GM21390 (cell line): ENCODE measurements around the gene GAB4.
"Not testable (repeated sequence)": the region's sequence is repeated elsewhere in the genome, so short reads cannot be mapped to it uniquely, and the experiment has no call there.

Source experiments
- ATAC-seq: cut with Tn5 transposase; IDR thresholded peaks from one replicate; pipeline ENCODE4 v1.9.1; 2021; ENCODE audit not compliant: unreplicated experiment

GAB4 gene

DNA sequence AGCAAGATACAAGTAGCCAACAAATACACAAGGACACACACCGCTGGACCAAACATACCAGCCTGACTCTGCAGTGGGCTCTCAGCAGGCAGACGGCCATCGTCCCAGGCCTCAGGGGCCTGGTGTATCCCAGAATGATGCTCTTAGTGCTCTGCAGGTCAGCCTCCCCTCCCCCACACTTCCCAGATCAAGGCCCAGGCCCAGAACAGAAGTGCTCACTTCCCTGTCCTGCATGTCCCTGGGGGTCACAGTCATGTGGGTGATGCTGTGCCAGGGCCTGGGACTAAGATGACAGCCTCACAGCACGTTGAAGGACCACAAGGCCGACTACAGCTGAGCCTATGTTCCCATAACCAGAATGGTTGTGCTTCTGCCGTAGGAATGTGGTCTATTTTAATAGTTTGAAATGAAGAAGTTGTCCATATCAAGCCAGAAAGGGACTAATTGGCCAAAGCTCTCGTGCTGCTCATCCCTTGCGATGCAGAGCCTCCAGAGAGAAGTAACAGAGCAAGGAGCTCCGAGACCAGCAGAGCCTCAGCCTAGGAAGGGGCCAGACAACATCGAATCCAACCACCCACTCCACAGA, 48.6 kb downstream of the GAB4 start:
- ATAC-seq: no peak

DNA sequence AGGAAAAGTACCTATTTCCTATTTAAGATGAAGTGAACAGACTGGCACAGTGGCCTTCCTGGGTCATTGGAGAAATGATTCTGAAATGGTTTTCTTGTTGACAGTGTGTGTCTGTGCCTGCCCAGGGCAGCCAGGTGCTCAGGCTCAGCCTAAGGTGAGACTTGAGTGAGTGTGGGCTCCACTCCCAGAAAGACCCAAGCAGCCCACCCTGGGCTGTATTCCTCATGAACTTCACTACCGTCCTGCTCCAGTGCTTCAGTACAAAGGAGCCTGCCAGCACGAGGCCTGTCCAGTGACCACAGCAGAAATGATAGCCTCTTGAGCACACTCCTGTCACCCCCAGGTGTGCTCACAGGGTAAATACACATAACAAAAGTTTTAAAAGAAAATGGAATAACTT, 49.5 kb downstream of the GAB4 start:
- ATAC-seq: no peak

- no peak for ATAC-seq
Measured at GRCh38 chr22:16957781-16958180, 50.2 kb downstream of the GAB4 start.

DNA sequence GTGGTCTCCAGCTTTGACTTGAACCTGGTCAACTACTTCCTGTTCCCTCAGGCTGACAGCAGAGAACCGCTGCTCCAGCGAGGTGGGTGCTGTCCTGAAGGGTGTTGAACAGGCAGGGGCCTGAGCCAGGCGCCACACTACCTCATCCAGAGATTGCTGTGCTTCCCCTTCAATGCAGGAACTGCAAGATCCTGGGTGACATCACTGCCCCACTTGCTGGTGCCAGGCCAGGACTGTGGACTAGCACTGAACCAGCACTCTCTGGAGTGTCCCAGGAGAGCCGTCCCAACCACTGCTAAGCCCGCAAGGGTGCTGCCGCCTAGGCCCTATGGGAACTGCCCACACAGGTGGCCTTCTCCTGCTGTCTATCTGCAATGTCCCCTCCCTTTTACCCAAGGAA, 51.7 kb downstream of the GAB4 start:
- ATAC-seq: no peak

DNA sequence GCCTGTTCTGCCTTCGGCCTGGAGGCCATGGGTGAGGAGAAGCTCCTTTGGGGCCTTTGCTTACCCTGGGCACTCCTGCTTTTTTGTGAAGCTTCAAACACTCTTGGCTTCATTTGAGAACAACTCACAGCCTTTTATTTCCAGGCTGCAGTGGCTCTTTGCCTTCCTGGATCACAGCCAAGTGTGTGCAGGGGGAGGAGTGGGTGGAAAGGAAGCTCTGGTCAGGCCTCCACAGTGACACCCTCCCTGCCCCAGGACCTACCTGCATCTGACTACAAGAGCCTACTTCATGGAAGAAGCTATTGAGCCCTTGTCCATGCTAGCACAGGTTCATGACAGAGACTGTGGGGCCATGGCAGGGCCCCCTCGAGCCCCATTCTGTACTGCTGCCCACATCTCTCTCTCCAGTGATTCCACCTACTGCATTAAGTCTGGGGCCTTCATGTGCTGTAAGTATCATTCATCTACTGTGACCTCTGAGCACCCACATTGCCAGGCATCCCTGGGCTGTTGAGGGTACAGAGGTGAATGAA, 52.3 kb downstream of the GAB4 start:
- no peak for ATAC-seq

- no peak for ATAC-seq
Measured at GRCh38 chr22:16955081-16955480, 52.9 kb downstream of the GAB4 start.

DNA sequence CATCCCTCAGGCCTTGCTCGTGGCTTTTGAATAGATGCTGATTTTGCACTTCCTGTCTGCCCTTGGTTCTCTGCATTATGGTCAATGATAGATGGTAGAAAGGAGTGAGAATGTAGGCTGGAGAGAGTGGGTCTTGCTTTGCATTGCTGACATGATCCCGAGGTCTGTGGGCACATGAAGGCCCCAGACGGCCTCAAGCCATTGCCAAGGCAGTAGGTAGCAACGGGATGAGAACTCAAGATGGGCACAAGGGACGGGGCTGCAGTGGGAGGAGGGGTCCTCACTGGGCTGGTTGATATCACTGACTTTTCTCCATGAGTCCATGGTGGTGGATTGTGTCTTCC, 54.0 kb downstream of the GAB4 start:
- no peak for ATAC-seq

DNA sequence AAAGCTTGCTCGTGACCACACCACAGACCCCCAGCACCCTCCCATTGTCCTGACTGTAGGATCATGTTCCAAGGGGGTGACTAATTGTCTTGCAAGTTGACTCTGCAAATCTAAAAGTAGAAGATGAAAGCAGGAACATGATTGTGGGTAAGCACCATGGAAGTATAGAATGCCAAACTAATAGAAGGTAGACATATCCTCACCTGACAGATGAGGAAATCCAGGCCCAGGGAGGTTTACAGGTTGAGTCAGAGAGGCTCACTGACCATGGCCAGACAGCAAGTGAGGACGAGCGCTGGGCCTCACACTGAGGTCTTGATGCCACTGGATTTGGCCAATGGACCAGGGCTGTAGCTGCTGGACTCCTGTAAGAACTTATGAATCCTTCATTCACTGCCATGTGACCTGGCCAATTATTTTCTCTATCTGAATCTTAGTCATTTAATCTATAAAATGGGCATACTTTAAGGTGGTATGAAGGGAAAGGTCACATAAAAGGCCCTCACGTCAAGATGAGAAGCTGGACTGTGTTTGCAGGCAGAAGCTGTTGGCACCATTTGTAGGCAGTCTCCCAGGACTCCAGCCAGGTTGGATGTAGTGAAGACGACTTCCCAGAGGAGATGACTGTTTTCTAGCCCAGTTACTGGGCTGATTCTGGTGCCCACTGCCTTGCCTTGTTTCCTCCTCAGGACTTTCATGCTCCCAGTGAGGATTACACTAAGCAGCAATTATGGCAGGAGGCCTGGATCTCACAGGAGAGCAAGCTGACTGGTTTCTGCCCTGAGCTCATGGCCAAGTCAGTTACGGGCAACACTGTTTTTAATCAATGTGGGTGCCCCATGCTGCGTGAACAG, 54.6 kb downstream of the GAB4 start:
- ATAC-seq: no peak

DNA sequence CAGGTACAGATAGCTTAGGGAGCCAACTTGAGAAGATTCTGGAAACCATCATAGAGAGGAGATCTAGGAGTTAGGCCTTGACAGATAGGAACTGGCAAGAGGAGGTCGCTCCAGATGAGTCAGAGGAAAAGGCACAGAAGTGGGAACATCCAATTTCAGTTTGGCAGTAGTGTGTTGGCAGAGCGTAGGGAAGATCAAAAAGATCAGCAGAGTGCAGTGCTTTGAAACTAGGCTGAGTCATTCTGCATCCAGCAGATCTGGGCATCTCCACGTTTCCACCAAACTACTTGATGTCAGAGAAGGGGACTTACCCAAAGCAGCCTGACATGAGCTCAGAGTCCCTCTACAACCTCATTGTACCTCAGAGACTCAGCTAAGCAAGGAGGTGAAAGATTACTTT, 58.5 kb downstream of the GAB4 start:
- no peak for ATAC-seq

DNA sequence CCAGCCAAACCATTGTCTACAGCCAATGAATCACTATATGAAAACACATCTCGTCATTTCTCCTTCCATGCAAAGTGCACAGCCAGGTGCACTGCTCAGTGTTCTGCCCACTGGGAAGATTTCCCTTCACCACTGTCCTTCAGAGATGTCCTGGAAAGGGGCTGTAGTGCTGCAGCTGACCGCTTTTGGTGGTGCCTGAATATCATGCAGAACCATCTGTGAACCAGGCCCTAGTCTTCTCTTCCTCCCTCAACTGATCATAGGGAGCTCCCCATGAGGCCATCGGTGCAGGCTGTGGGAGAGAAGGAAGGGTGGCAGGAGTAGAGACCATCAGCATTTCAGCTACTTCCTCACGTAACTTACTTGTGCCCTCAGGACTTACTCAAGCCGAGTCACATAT, 70.2 kb downstream of the GAB4 start:
- ATAC-seq: no peak

GRCh38 chr22:16937209-16937608, 70.8 kb downstream of the GAB4 start:
- ATAC-seq: not testable (repeated sequence)

DNA sequence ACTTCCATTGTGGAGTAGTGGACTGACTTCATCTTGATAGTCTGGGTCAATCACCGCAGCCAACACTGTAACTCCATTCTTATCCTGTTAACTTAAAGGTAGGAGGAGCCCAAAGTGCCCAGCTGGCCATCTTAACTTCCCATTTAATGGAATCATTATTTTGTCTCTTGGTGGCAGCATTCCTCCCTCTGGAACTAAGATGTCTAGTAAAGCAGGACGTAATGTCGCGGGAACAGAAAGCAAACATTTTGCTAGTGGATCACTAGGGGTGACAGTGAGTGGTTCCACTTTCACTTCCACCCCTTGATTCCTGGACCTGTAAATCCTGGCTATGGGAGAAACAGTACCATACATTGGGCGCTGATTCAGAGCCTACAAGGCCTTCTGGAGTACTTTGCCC, 71.4 kb downstream of the GAB4 start:
- ATAC-seq: no peak

- ATAC-seq: no peak
Measured at GRCh38 chr22:16935209-16935608, 72.8 kb downstream of the GAB4 start.

DNA sequence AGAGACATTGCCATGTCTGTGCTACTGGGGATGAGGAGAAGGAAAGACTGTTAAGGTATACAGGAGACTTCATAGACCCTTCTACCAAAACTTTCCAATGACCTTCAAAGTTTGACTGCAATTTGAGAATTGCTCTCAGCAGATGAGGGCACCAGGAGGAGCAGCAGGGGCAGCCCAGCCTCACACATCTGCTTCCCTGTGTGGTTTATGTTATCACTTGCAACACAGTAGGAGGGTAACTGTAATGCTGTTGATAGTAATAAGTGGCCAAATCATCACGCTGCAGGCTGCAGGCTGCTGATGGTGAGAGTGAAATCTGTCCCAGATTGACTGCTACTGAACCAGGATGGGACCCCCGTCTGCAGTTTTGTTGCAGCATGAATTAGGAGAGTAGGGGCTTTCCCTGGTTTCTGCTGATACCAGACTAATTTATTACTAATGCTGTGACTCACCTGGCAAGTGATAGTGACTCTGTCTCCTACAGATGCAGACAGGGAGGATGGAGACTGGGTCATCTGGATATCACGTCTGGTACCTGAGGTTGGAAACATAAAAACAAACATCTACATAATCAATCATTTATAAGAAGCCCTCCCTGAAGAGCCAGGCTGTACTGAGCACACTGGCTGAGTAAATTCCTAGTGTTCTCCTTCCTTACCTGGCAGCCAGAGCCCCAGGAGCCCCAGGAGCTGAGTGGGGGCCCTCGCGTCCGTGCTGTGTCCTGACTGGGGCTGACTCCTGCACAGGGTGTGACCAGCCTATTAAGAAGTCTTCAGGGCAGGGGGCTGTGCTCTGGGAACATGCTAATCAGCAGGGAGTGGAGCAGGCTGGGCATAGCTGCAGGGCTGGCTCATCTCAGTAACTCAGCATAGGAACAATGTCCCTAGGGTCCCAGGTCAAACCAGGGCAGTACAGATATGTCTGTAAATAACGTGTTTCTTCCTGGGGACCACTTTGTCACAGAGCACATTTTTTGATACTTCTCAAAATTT, 74.4 kb downstream of the GAB4 start:
- no peak for ATAC-seq

GRCh38 chr22:16932577-16932976, 75.4 kb downstream of the GAB4 start:
- ATAC-seq: no peak

DNA sequence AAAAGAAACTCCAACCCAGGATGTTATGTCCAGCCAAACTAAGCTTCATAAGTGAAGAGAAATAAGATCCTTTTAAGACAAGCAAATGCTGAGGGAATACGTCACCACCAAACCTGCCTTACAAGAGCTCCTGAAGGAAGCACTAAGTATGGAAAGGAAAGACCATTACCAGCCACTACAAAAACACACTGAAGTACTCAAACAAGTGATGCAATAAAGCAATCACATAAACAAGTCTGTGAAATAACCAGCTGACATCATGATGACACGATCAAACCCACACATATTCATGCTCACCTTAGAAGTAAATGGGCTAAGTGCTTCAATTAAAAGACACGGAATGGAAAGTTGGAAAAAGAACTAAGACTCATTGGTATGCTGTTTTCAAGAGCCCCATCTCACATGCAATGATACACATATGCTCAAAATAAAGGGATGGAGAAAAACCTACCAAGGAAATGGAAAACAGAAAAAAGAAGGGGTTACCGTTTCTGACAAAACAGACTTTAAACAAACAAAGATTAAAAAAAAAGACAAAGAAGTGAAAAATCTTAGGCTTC, 82.5 kb downstream of the GAB4 start:
- ATAC-seq: no peak

GRCh38 chr22:16922706-16923105, 85.3 kb downstream of the GAB4 start:
- ATAC-seq: no peak

DNA sequence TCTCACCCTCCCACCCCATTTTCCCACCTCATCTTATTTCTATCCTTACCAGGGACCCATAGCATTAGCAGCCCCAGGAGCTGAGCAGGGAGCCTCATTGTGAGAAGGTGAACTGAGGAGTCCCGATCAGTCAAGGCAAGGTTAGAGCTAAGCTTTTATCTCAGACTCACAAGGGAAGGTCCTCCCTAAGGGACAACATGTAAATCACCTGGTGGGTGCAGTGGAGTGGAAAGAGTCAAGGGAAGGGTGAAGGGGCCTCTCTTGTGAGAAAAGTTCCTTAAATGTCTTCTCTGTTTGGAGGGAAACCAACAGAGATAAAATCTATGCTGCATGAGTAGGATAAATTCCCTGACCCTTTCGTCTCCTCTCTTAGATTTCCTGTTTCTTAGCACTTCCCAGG, 85.9 kb downstream of the GAB4 start:
- ATAC-seq: no peak

- no peak for ATAC-seq
Measured at GRCh38 chr22:16917144-16918003, 90.6 kb downstream of the GAB4 start.

DNA sequence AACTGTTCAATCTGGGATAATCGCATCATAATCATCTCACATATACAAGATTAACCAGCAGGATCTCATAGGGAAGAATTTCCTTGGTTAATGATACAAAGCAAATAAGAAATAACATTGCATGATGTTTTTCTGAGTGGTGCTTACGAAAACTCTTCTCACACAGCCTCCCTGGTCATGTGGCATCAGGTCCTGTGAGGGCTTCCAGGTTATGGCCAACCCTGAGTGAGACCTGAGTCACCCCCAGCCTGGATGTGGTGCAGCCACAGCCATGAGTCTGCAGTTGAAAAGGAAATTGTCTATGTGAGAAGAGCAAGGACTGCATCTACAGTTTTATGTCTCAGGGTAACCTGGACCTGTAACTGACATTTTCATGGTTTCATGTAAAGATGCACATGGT, 92.3 kb downstream of the GAB4 start:
- ATAC-seq: no peak
